ENCODE results near the gene GALNT16.

The GALNT16 gene

DNA sequence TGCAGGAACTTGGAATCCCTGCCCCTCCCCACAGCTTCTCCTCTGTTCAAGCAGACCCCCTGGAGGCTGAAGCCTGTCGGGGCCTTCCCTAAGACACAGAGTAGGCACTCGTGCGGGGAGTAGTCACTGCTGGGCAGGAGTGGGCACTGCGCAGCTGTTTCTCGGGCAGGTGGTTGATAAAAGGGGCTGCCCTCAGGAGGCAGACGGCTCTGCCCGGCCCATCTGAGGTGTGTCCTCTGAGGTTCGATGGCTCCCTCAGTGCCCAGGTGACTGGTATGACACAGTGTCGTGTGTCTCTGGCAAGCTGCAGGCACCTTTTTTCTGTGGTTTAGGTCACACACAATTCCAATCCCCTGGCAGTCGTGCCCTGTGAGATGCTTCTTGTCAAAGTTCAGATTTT is 10.1 kb downstream of the GALNT16 start:
- Histone ChIP-seq H3K4me3 (ENCODE audit: low read length) (no peak overlapping the region), H3K9ac (ENCODE audit: low read length) (no peak overlapping the region), H4K20me1 (ENCODE audit: insufficient read depth, low read length) (no peaks in the 10 kb centered on the region), H3K9me3 (replicated peaks; ENCODE audit: insufficient read depth, low read length) (no peaks in the 10 kb centered on the region), H3K79me2 (ENCODE audit: low read length) (no peaks in the 10 kb centered on the region), H3K27ac (ENCODE audit: low read length) (no peak overlapping the region), H3K9me2 (replicated peaks; ENCODE audit: insufficient read depth, low read length) (no peaks in the 10 kb centered on the region), H3K4me2 (ENCODE audit: low read depth, low read length) (no peak overlapping the region), H3K36me3 (replicated peaks; ENCODE audit: insufficient read depth, low read length) (no peaks in the 10 kb centered on the region), H2AFZ (ENCODE audit: low read length) (no peak overlapping the region), H3F3A (ENCODE audit: insufficient read depth, low read length) (no peaks in the 10 kb centered on the region), H3K27me3 (replicated peaks; ENCODE audit: insufficient read depth, low read length) (no peaks in the 10 kb centered on the region), H3K4me1 (ENCODE audit: low read length) (no peaks in the 10 kb centered on the region)
- DNase-seq = no peak
- TF ChIP-seq CTCF (IDR thresholded peaks at IDR 0.05; ENCODE audit: low read length) = no peak
- no peak for TF ChIP-seq EZH2phosphoT487 (IDR thresholded peaks at IDR 0.05; ENCODE audit: low read length)
- TF ChIP-seq EZH2 (optimal IDR thresholded peaks at IDR 0.05; ENCODE audit: low read depth, low read length) = no peak

DNA sequence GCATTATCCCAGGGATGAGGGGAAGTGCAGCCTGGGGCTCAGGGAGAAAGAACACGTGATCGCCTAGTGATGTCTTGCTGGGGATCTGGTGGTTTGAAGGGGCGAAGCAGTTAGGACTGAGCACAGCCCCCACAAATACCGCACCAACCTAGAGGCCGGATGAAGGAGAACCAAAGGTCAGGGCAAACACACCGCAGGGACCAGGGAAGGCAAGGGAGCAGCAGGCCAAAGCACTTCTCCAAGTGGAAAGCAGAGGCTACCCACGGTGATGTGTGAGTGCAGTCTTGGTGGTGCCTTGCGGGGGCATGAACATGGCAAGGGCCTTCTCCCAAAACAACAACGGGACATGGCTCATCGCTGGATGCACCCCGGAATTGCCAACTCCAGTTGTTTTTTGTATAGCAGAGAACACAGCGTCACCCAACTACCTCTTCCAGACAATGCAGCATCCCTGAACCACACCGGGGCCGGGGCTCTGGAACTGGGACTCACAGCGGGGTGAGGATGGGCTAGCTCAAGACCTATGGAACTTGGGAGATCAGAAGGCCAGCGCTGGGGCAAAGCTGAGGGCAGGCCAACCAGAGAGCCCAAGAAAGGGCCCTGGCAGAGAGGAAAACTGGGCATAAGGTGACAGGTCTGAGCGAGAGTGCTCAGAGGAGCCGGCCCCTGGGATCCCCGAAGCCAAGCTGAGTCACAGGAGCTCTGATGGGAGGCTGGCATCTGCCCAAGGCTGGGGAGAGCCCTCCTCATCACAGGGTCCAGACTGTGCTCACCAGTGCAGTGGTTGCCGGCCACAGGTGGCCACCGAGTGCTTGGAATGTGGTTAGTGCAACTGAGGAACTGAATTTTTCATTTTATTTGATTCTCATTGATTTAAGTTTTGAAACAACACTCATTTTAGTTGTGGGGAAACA is 11.1 kb downstream of the GALNT16 start:
- no peaks in the 10 kb centered on the region for H4K20me1 ChIP-seq (ENCODE audit: insufficient read depth, low read length)
- no peak overlapping the region for H2AFZ ChIP-seq (ENCODE audit: low read length)
- H3K4me3 ChIP-seq (ENCODE audit: low read length) = no peak overlapping the region
- no peak overlapping the region for H3K9ac ChIP-seq (ENCODE audit: low read length)
- no peak overlapping the region for H3K27ac ChIP-seq (ENCODE audit: low read length)
- no peaks in the 10 kb centered on the region for H3K79me2 ChIP-seq (ENCODE audit: low read length)
- no peaks in the 10 kb centered on the region for H3F3A ChIP-seq (ENCODE audit: insufficient read depth, low read length)
- TF ChIP-seq EZH2 (optimal IDR thresholded peaks at IDR 0.05; ENCODE audit: low read depth, low read length) (no peak), EZH2phosphoT487 (IDR thresholded peaks at IDR 0.05; ENCODE audit: low read length) (no peak), CTCF (IDR thresholded peaks at IDR 0.05; ENCODE audit: low read length) (no peak)
- H3K9me2 ChIP-seq (replicated peaks; ENCODE audit: insufficient read depth, low read length) = no peaks in the 10 kb centered on the region
- no peaks in the 10 kb centered on the region for H3K4me1 ChIP-seq (ENCODE audit: low read length)
- no peaks in the 10 kb centered on the region for H3K27me3 ChIP-seq (replicated peaks; ENCODE audit: insufficient read depth, low read length)
- H3K9me3 ChIP-seq (replicated peaks; ENCODE audit: insufficient read depth, low read length) = no peaks in the 10 kb centered on the region
- no peak overlapping the region for H3K4me2 ChIP-seq (ENCODE audit: low read depth, low read length)
- DNase-seq = no peak
- no peaks in the 10 kb centered on the region for H3K36me3 ChIP-seq (replicated peaks; ENCODE audit: insufficient read depth, low read length)

GRCh38 chr14:69274321-69274720 is 14.4 kb downstream of the GALNT16 start:
- no peak overlapping the region for H3K27ac ChIP-seq (ENCODE audit: low read length)
- DNase-seq = no peak
- no peaks in the 10 kb centered on the region for H3K79me2 ChIP-seq (ENCODE audit: low read length)
- H3K4me3 ChIP-seq (ENCODE audit: low read length) = no peak overlapping the region
- H2AFZ ChIP-seq (ENCODE audit: low read length) = no peak overlapping the region
- H3K4me2 ChIP-seq (ENCODE audit: low read depth, low read length) = no peak overlapping the region
- H3K4me1 ChIP-seq (ENCODE audit: low read length) = no peaks in the 10 kb centered on the region
- no peaks in the 10 kb centered on the region for H3K9me3 ChIP-seq (replicated peaks; ENCODE audit: insufficient read depth, low read length)
- TF ChIP-seq EZH2 (optimal IDR thresholded peaks at IDR 0.05; ENCODE audit: low read depth, low read length) = no peak
- no peak for TF ChIP-seq EZH2phosphoT487 (IDR thresholded peaks at IDR 0.05; ENCODE audit: low read length)
- no peak for TF ChIP-seq CTCF (IDR thresholded peaks at IDR 0.05; ENCODE audit: low read length)
- H3K9ac ChIP-seq (ENCODE audit: low read length) = no peak overlapping the region
- H3F3A ChIP-seq (ENCODE audit: insufficient read depth, low read length) = no peaks in the 10 kb centered on the region
- H3K27me3 ChIP-seq (replicated peaks; ENCODE audit: insufficient read depth, low read length) = no peaks in the 10 kb centered on the region
- H3K9me2 ChIP-seq (replicated peaks; ENCODE audit: insufficient read depth, low read length) = no peaks in the 10 kb centered on the region
- no peaks in the 10 kb centered on the region for H4K20me1 ChIP-seq (ENCODE audit: insufficient read depth, low read length)
- H3K36me3 ChIP-seq (replicated peaks; ENCODE audit: insufficient read depth, low read length) = no peaks in the 10 kb centered on the region

Measured in MM.1S (cell line).